IMR-90 (cell line): ENCODE measurements around the gene ELMO1. TPM values are rescaled to one million over a fixed set of nuclear protein-coding genes. Genes with fewer than 3 reads are reported as not detected.

Experiments
- ATAC-seq: fragments of 200-7000 bp; cut with Tn5 transposase; 2 replicates; pipeline ENCODE4 v1.9.1; 2020; ENCODE audit warnings: low read depth, mild to moderate bottlenecking, moderate library complexity
- BruUV-seq: library from RNA; stranded (reverse); fragments of 400-500 nt; replicated peaks from 2 replicates; lab custom pipeline; 2021; lab: Mats Ljungman, UMichigan
- CTCF ChIA-PET: fragments of 300-600 bp; formaldehyde crosslinking; extraction: SDS; loops from one replicate; lab custom pipeline; 2021; ENCODE audit warnings: antibody characterized with exemption; lab: Yijun Ruan, JAX
- POLR2A ChIA-PET: fragments of 300-600 bp; sonication (Branson Sonifier 250); formaldehyde crosslinking; loops from one replicate; lab custom pipeline; 2022; ENCODE audit warnings: antibody characterized with exemption; ENCODE audit not compliant: unreplicated experiment; lab: Charles Lee
- DNase-seq: peaks from one replicate; pipeline ENCODE4 v3.0.0; 2013
- H2AFZ ChIP-seq: replicated peaks from 2 replicates; pipeline ENCODE3; 2013; ENCODE audit warnings: low read length, mild to moderate bottlenecking; ENCODE audit not compliant: poor library complexity
- H2AK5ac ChIP-seq: 2 replicates; pipeline ENCODE4 v1.6.1; 2013; ENCODE audit warnings: low read depth, low read length, inconsistent platforms
- H2AK9ac ChIP-seq: replicated peaks from 2 replicates; pipeline ENCODE3; 2013; ENCODE audit warnings: mild to moderate bottlenecking, low read depth, low read length, moderate library complexity; ENCODE audit not compliant: poor library complexity
- H2BK120ac ChIP-seq: 2 replicates; pipeline ENCODE4 v1.6.1; 2013; ENCODE audit warnings: low read depth, low read length, inconsistent platforms
- H2BK15ac ChIP-seq: 3 replicates; pipeline ENCODE4 v1.6.1; 2013; ENCODE audit warnings: low read depth, low read length, inconsistent platforms
- H2BK20ac ChIP-seq: 2 replicates; pipeline ENCODE4 v1.6.1; 2013; ENCODE audit warnings: low read depth, mild to moderate bottlenecking, inconsistent platforms, low read length, moderate library complexity
- H2BK5ac ChIP-seq: 2 replicates; pipeline ENCODE4 v1.6.1; 2013; ENCODE audit warnings: mild to moderate bottlenecking, low read depth, low read length, inconsistent platforms; ENCODE audit not compliant: poor library complexity, severe bottlenecking
- H3K14ac ChIP-seq: replicated peaks from 2 replicates; pipeline ENCODE4 v1.6.1; 2013; ENCODE audit warnings: low read depth, low read length, inconsistent platforms
- H3K18ac ChIP-seq: 2 replicates; pipeline ENCODE4 v1.6.1; 2013; ENCODE audit warnings: low read depth, low read length, control low read depth
- H3K23ac ChIP-seq: 2 replicates; pipeline ENCODE4 v1.6.1; 2013; ENCODE audit warnings: low read depth, low read length, inconsistent platforms
- H3K27ac ChIP-seq: 2 replicates; pipeline ENCODE4 v1.5.1; 2013; ENCODE audit warnings: mild to moderate bottlenecking, control low read depth, low read length; ENCODE audit not compliant: insufficient read depth
- H3K27me3 ChIP-seq: 2 replicates; pipeline ENCODE4 v1.6.1; 2013; ENCODE audit warnings: low read length; ENCODE audit not compliant: control insufficient read depth, insufficient read depth
- H3K36me3 ChIP-seq: 2 replicates; pipeline ENCODE4 v1.6.1; 2013; ENCODE audit warnings: low read length, mixed read lengths; ENCODE audit not compliant: control insufficient read depth, insufficient read depth
- H3K4ac ChIP-seq: 2 replicates; pipeline ENCODE4 v1.6.1; 2013; ENCODE audit warnings: low read depth, low read length, inconsistent platforms
- H3K4me1 ChIP-seq: 2 replicates; pipeline ENCODE4 v1.6.1; 2013; ENCODE audit warnings: low read length, mixed read lengths; ENCODE audit not compliant: control insufficient read depth, insufficient read depth
- H3K4me2 ChIP-seq: 2 replicates; pipeline ENCODE4 v1.6.1; 2013; ENCODE audit warnings: low read depth, mild to moderate bottlenecking, control low read depth, low read length, moderate library complexity
- H3K4me3 ChIP-seq: 2 replicates; pipeline ENCODE4 v1.5.1; 2013; ENCODE audit warnings: low read depth, mild to moderate bottlenecking, control low read depth, low read length, moderate library complexity; ENCODE audit not compliant: insufficient read depth
- H3K56ac ChIP-seq: 2 replicates; pipeline ENCODE4 v1.6.1; 2013; ENCODE audit warnings: low read length, inconsistent platforms; ENCODE audit not compliant: insufficient read depth; ENCODE audit errors: extremely low read depth
- H3K79me1 ChIP-seq, 2 experiments: 2 replicates each; pipeline ENCODE4 v1.6.1; 2013; ENCODE audit warnings: low read length in 2 of 2, inconsistent platforms in 1 of 2, low read depth in 1 of 2
- H3K9ac ChIP-seq: 2 replicates; pipeline ENCODE4 v1.6.1; 2013; ENCODE audit warnings: low read depth, low read length, control low read depth
- H3K9me1 ChIP-seq: 2 replicates; pipeline ENCODE4 v1.6.1; 2013; ENCODE audit warnings: low read length, inconsistent platforms; ENCODE audit not compliant: insufficient read depth
- H3K9me3 ChIP-seq: 2 replicates; pipeline ENCODE4 v1.6.1; 2013; ENCODE audit warnings: low read length; ENCODE audit not compliant: control insufficient read depth, insufficient read depth
- H4K20me1 ChIP-seq: 2 replicates; pipeline ENCODE4 v1.6.1; 2013; ENCODE audit warnings: low read length, inconsistent platforms; ENCODE audit not compliant: insufficient read depth
- H4K5ac ChIP-seq: 2 replicates; pipeline ENCODE4 v1.6.1; 2013; ENCODE audit warnings: mild to moderate bottlenecking, low read depth, low read length, control low read depth
- H4K8ac ChIP-seq, 2 experiments: 2 replicates each; pipeline ENCODE4 v1.6.1; 2013; ENCODE audit warnings: low read depth in 2 of 2, low read length in 2 of 2, control low read depth in 1 of 2, inconsistent platforms in 1 of 2
- H4K91ac ChIP-seq: 2 replicates; pipeline ENCODE4 v1.6.1; 2013; ENCODE audit warnings: low read depth, low read length, inconsistent platforms; ENCODE audit not compliant: insufficient read depth
- BHLHE40 ChIP-seq: fragments of 150-350 bp; IDR thresholded peaks from 2 replicates; pipeline ENCODE4 v1.6.1; 2016; ENCODE audit warnings: mild to moderate bottlenecking, low read depth, low read length
- CEBPB ChIP-seq: IDR thresholded peaks from 2 replicates; pipeline ENCODE4 v1.6.1; 2012; ENCODE audit warnings: low read depth, low read length, improper control_type of control experiment
- CHD1 ChIP-seq: IDR thresholded peaks from 2 replicates; pipeline ENCODE4 v1.6.1; 2012; ENCODE audit warnings: low read depth, low read length, improper control_type of control experiment
- CTCF ChIP-seq: conservative IDR thresholded peaks from 2 replicates; pipeline ENCODE4 v1.5.1; 2012; ENCODE audit warnings: mild to moderate bottlenecking, low read depth, low read length, improper control_type of control experiment
- ELK1 ChIP-seq: fragments of 150-350 bp; IDR thresholded peaks from 2 replicates; pipeline ENCODE4 v1.6.1; 2016; ENCODE audit warnings: low read depth, mild to moderate bottlenecking, low read length, moderate library complexity, borderline replicate concordance
- FOS ChIP-seq: fragments of 150-350 bp; IDR thresholded peaks from 2 replicates; pipeline ENCODE4 v1.6.1; 2016; ENCODE audit warnings: low read depth, low read length
- MAFK ChIP-seq: IDR thresholded peaks from 2 replicates; pipeline ENCODE4 v1.6.1; 2012; ENCODE audit warnings: low read depth, low read length, improper control_type of control experiment
- MAZ ChIP-seq: IDR thresholded peaks from 2 replicates; pipeline ENCODE4 v1.6.1; 2012; ENCODE audit warnings: low read depth, mild to moderate bottlenecking, low read length, improper control_type of control experiment, moderate library complexity, borderline replicate concordance
- MXI1 ChIP-seq: IDR thresholded peaks from 2 replicates; pipeline ENCODE4 v1.6.1; 2012; ENCODE audit warnings: low read depth, mild to moderate bottlenecking, low read length, moderate library complexity, borderline replicate concordance
- NFE2L2 ChIP-seq: fragments of 150-350 bp; IDR thresholded peaks from 2 replicates; pipeline ENCODE4 v1.6.1; 2016; ENCODE audit warnings: low read depth, mild to moderate bottlenecking, low read length
- POLR2A ChIP-seq: IDR thresholded peaks from 2 replicates; pipeline ENCODE4 v1.6.1; 2012; ENCODE audit warnings: mild to moderate bottlenecking, low read depth, low read length
- RAD21 ChIP-seq: IDR thresholded peaks from 2 replicates; pipeline ENCODE4 v1.6.1; 2012; ENCODE audit warnings: low read length, improper control_type of control experiment
- RCOR1 ChIP-seq: IDR thresholded peaks from 2 replicates; pipeline ENCODE4 v1.6.1; 2012; ENCODE audit warnings: mild to moderate bottlenecking, low read length, improper control_type of control experiment; ENCODE audit not compliant: insufficient replicate concordance
- RFX5 ChIP-seq: IDR thresholded peaks from 2 replicates; pipeline ENCODE4 v1.8.0; 2012; ENCODE audit warnings: low read depth, mild to moderate bottlenecking, low read length, moderate library complexity
- SMC3 ChIP-seq: fragments of 150-350 bp; IDR thresholded peaks from 2 replicates; pipeline ENCODE4 v1.6.1; 2016; ENCODE audit warnings: low read depth, mild to moderate bottlenecking, antibody characterized with exemption, low read length, moderate library complexity
- USF2 ChIP-seq: fragments of 150-350 bp; IDR thresholded peaks from 2 replicates; pipeline ENCODE4 v1.6.1; 2017; ENCODE audit warnings: mild to moderate bottlenecking, antibody characterized with exemption, low read length, low read depth
- WGBS, 2 experiments: methylation state at CpG; one replicate each; pipeline versions ENCODE4 v1.1.5 to v1.1.7; 2013; ENCODE audit warnings: missing lambda C conversion rate in 2 of 2; ENCODE audit not compliant: insufficient read length in 1 of 2; ENCODE audit errors: extremely low coverage in 2 of 2; 5-methylcytosine and 5-hydroxymethylcytosine counted together
- dilution Hi-C: fragments of 300-500 bp; cut with HindIII; formaldehyde crosslinking; loops from one replicate; pipeline ENCODE4 v1.14.3; 2018; ENCODE audit warnings: low sequenced_read_pairs; ENCODE audit not compliant: unreplicated experiment
- in situ Hi-C: fragments of 300-500 bp; cut with MboI; formaldehyde crosslinking; loops from 3 replicates; pipeline ENCODE4 v1.14.3; 2019; ENCODE audit warnings: low sequenced_read_pairs, inconsistent platforms, mixed read lengths
- intact Hi-C: fragments of 100-400 bp; cut with micrococcal nuclease; formaldehyde crosslinking; loops from 2 replicates; pipeline ENCODE4 v1.10.0; 2022
- polyA plus RNA-seq, 3 experiments: library from polyadenylated mRNA; depleted of rRNA; stranded (reverse); fragments of >200 nt; gene quantifications; 2 replicates each; pipeline ENCODE4 v1.2.3, GENCODE V29; 2012; ENCODE audit warnings: low replicate concordance in 1 of 3
- total RNA-seq: library from RNA; depleted of rRNA; stranded (reverse); fragments of >200 nt; gene quantifications from 2 replicates; pipeline ENCODE4 v1.2.3, GENCODE V29; 2012

The ELMO1 gene
- total and polyA plus RNA-seq, 2 of the 4 experiments (the other 2 are of a cell fraction), result 0.03 TPM; not detected in 1

- Histone ChIP-seq H2AK5ac (no peak overlapping the region), H2BK20ac (no peak overlapping the region), H3K9me1 (no peaks in the 10 kb centered on the region), H3K36me3 (no peaks in the 10 kb centered on the region), H3K4ac (no peak overlapping the region), H2BK120ac (no peak overlapping the region), H4K91ac (no peak overlapping the region), H3K23ac (no peak overlapping the region), H4K20me1 (no peaks in the 10 kb centered on the region), H3K4me2 (no peak overlapping the region), H3K4me3 (no peak overlapping the region), H2BK15ac (no peak overlapping the region), H3K27ac (no peak overlapping the region), H4K5ac (no peak overlapping the region), H3K14ac (no peak overlapping the region), H4K8ac (no peak overlapping the region), H3K27me3 (no peaks in the 10 kb centered on the region), H3K4me1 (no peaks in the 10 kb centered on the region), H2BK5ac (no peak overlapping the region), H3K79me1 (no peaks in the 10 kb centered on the region), H3K9ac (no peak overlapping the region), H2AFZ (no peak overlapping the region), H3K56ac (no peak overlapping the region), H2AK9ac (no peak overlapping the region), H3K18ac (no peak overlapping the region), H3K9me3 (no peaks in the 10 kb centered on the region)
- TF ChIP-seq USF2 (no peak), CTCF (no peak), CHD1 (no peak), RAD21 (no peak), MAFK (no peak), MAZ (no peak), BHLHE40 (no peak), SMC3 (no peak), MXI1 (no peak), FOS (no peak), RFX5 (no peak), RCOR1 (no peak), ELK1 (no peak), POLR2A (no peak), NFE2L2 (no peak), CEBPB (no peak)
- CTCF ChIA-PET, result no interaction called here
- in situ Hi-C loops, result no loop called here
- intact Hi-C loops, result no loop called here
- WGBS, 2 experiments, result no CpG with 5 or more reads among the region's 3 CpGs
- dilution Hi-C loops, result no loop called here
- ATAC-seq, result no peak
- DNase-seq, result no peak
- no TSS peak for BruUV-seq
- POLR2A ChIA-PET, result no interaction called here
These were observed 583.6 kb downstream of the ELMO1 start for GRCh38 chr7:36865019-36865418.
